GM21528 (cell line): ENCODE results near the gene ZNF518B.
"Not testable (repeated sequence)": the region's sequence is repeated elsewhere in the genome, so short reads cannot be mapped to it uniquely, and the experiment has no call there.

Experiments
- ATAC-seq: cut with Tn5 transposase; IDR thresholded peaks from one replicate; pipeline ENCODE4 v1.9.1; 2021; ENCODE audit warnings: mild to moderate bottlenecking, moderate library complexity; ENCODE audit not compliant: unreplicated experiment, low FRiP score

The ZNF518B gene

DNA sequence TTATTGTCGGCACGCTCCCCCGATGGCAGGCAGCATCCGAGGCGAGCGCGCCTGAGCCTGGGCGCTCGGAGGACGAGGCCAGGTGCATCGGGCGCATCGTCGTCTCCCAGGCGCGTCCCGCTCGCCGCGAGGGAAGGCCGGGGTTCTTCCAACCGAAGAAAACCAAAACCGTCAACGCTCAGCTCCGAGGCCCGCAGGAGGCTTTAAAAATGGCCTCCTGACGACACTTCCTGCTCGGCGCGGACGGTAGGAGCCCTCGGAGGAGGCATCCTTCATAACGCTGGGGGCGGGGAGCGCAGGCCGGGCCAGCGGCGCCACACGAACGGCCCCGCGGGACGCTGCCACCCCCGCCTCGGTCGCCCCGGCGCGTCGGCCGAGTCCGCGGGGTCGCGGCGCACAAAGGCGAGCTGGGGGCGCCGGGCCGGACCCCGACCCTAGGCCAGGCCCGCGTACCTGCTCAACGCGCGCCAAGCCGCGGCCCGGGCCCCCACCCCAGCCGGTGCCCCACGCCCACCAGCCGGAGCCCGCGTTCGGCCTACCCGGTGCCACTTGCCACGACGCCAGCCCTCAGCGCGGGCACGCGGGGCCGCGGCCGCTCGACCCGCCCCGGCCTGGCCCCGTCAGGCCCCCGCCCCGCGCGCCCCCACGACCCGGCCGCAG lies 501 bp downstream of the ZNF518B start:
- ATAC-seq = peak; percentile 67

DNA sequence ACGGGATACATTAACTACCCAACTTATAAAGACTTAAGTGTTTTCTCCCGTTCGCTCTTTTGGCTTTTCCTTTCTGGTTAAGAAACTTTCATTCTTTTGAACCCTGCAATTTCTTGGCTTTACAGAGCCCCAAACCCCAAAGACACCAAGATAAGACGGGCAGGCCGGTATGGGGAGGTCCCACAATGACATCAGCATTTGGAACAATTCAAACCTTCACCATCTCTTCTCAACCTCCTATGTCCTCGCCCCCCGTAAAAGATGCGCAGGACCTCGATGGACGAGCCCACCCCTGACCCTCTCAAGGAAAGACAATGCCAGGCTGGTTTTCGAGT lies 999 bp downstream of the ZNF518B start:
- ATAC-seq = no peak

DNA sequence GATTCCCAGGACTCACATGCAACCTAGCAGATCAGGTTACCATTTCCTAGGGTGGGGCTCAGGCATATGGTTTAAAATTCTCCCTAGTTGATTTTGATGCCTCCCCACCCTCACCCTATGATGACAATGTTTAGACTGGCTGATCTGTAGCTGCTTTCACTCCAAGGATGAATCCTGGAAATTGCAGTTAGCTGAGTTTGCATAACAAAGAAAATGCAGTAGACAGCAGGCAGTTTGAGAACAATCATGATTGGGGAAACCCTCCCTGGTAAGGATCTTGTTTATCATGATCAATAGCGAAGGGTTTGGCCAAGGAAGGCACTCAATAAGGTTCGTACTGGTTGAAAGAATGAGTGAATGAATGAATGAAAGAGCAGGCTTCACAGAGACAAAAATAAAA lies 2.1 kb downstream of the ZNF518B start:
- ATAC-seq = no peak

DNA sequence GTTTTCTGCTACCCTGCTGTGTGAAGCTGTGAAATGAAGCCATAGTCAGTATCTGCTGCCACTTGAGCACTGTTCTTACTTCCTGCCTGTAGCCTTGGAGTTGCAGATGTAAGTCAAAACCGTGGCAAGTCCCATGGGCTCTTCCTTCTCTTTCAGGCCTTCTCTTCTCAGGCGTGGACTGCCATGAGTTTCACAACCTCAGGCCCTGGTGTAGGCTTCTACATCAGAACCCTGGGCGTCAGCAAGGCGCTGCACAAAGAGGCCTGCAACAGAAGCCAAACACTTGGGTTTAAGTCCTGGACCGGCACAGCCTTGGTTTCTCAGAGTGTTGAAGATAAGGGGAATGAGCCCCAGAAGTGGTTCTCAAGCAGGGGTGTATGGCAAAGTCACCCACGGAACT lies 2.5 kb downstream of the ZNF518B start:
- no peak for ATAC-seq

DNA sequence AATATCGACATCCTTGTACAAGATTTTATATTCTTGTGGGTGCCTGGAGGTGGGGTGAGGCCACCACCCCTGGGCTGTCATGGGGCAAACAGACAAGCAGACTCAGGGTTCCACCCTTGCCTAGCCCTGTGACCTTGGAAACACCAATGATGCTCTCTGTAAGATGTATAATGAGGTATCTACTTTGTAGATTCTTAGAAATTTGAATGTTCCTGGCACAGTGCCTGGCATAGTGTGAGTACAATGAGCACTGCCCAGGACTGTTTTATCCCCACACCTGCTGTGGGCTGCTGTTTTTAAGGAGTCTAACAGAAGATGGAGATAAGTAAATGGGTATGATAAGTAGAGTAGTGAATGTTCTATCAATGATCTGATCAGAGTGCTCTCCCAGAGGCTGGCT lies 3.1 kb downstream of the ZNF518B start:
- ATAC-seq = no peak

DNA sequence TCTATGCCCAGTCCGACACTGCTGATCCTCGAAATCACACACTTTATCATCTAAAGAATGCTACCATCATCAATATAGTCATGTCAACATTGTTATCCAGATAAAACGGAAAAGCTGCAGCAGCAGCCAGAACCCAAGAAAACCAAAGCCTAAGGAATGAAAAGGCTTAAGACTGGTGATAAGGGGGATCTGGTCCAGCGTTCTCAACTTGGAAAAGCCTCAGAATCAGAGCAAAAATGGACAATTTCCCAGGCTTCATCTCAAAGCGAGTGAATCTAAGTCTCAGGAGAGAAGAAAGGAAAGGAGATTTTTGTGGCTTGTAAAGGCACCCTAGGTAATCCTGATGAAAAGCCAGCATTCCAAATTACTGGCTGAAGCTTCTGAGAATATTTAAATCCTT lies 8.2 kb downstream of the ZNF518B start:
- ATAC-seq = no peak

DNA sequence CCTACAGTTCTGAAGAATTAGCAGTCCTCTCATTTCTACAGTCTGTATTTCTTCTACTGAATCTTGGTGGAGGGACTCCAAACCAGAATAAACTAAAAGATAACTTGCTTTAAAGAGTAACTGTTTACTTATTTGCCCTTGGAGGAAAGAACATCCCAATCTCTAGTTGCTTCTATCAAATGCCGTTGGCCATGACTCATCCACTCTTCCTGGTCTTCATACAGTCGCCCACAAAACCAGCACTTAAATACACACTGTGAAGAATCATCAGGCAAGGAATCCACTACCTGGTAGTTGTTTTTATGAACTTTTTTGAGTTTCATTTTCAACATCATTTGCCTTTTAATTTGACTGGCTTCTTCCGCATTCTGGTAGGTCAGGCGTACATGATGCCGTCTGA lies 14.2 kb downstream of the ZNF518B start:
- no peak for ATAC-seq

DNA sequence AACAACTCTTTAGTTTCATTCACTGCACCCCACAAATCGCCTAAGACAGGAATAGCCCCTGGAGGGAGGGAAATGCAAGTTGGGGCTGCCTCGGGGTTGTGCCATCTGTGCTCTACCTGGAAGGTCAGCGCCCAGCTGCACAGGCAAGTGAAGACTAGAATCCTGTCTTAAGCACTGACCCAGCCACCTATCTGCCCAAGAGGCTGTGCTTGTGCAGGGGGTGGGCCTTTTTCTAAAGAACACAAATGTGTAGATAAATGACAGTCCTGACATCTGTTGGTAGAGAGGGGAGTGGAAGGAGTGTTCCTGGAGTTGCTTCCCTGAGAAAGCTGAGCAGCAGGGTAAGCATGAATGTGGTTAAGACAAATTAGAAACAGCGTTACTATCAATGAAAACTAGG lies 15.7 kb downstream of the ZNF518B start:
- no peak for ATAC-seq

DNA sequence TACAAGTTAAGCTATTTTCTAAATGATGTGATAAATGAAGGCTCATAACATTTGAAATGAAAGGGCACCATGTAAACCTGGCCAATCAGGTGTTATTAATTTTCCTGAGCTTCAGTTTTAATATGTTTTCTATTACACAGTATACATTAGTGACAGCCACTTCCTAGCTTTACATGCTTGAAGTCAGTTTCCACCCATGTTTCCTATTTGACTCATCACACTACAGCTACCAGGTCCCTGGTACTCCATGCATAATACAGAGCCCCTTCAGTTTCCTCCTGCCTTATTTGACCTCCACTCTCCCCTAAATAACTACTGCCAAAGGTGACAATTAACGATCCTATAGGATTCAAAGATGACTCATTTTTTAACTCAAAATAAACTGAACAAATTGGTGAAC lies 18.3 kb downstream of the ZNF518B start:
- ATAC-seq = no peak

DNA sequence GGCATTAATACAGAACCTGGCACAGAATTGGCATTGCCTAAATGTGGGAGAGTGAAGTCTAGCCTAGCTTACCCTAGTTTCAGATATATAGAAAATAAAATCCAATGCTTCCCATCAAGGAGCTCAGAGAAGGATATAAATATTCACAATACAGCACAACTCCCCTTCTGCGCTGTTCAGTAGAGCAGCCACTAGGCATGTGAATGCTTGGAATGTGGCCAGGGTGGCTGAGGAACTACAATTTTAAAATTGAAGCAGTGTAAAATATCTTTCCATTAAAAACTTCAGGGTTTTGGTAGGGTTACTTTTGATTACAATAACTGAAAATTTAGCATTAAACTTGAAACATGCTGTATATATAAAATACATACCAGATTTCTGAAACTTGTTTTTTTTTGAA lies 19.5 kb downstream of the ZNF518B start:
- ATAC-seq = no peak

DNA sequence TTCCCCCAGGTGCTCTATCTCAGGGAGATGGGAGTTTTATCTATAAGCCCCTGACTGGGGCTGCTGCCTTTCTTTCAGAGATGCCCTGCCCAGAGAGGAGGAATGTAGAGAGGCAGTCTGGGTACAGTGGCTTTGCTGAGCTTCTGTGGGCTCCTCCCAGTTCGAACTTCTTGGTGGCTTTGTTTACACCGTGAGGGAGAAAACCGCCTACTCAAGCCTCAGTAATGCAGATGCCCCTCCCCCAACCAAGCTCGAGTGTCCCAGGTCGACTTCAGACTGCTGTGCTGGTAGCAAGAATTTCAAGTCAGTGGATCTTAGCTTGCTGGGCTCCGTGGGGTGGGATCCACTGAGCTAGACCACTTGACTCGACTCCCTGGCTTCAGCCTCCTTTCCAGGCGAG lies 29.5 kb downstream of the ZNF518B start:
- ATAC-seq = not testable (repeated sequence)

DNA sequence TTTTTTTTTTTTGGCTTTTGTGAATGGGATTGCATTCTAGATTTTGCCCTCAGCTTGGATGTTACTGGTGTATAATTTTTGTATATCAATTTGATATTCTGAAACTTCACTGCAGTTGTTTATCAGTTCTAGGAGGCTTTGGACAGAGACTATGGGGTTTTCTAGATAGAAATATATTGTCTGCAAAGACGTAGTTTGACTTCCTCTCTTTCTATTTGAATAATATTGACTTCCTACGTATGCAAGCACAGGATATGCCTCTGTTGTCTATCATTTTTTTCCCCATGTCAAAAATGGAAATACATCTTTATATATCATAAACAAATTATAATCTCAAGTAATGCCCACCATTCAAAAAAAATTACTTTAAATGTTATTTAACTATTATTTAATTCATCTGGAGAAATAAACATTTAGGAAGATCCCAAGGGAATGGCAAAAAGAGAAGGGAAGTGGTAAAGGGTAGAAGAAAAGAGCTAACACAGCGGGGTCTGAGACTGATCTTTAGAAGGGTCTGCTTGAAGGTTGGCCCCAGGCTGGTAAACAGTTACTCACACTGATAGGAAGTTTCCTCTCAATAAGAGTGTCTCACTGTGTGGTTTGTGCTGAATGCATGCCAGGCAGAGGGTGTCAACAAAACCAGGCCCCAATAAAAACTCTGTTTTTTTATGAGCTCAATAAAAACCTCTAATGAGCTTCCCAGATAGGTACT lies 35.7 kb downstream of the ZNF518B start:
- no peak for ATAC-seq

DNA sequence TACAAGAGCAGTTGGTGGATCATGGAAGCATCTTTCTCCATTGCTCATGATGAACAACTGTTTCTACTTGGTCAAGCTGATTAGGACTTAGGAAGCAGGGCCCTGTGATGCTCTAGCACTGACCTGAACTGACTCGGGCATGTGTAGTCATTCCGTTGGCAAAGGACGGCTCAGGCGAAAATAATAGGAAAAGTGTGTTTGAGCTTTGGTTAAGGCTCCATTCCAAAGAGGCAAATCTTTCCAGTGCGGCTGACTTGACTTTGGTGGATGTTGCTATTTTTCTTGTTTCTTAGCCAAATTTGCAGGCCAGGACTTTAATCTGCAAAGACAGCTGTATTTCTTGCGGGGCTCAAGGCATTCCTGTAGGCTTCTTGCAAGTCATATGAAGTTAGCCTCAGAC lies 39.5 kb downstream of the ZNF518B start:
- ATAC-seq = no peak

DNA sequence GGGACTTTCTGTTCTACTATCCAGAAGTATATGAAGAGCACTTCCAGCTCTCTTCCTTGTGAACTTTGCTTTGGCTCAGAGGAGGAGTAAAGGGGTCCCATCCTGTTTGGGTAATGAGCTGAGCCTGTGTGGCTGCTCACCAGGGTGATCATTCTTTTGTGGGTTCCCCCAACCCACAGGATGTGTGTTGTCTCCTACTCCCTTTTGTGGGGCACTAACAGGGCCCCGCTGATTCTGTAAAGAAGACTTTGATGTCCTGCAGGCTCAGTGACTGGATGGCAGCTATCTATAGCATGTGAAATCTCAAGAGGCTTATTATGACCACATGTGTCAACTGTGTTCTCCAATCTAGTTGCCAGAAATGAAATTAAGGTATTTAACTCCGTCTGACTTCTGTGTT lies 40.8 kb downstream of the ZNF518B start:
- no peak for ATAC-seq

DNA sequence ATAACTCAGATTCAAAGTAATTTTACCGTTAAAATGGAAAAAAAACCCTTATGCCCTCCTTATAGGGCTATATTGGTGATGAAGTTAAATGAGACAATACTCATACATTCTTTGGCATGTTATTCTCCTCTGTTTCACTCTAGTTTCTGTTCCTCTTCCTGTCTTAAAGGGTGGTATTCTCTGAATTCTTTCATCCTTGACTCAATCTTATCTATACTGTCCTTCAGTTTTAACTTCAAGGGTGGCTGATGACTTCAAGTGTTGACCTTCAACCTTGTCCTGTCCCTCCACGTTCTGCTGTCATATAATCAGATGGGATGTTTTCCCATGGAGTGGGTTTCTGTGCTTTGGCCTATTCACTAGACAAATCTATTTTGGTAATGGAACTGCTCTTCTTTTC lies 44.0 kb downstream of the ZNF518B start:
- ATAC-seq = peak; percentile 90

DNA sequence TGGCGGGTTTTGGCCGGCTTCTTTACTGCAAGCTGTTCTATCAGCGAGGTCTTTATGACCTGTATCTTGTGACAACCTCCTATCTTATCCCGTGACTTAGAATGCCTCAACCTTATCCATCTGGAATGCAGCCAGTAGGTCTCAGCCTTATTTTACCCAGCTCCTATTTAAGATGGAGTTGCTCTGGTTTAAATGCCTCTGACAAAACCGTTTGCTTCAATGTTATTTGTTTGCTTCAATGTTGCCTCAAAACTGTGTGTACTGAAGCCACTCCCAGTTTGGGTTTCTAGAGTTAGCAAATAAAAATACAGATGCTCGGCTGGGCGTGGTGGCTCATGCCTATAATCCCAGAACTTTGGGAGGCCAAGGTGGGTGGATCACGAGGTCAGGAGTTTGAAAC lies 51.6 kb downstream of the ZNF518B start:
- no peak for ATAC-seq

DNA sequence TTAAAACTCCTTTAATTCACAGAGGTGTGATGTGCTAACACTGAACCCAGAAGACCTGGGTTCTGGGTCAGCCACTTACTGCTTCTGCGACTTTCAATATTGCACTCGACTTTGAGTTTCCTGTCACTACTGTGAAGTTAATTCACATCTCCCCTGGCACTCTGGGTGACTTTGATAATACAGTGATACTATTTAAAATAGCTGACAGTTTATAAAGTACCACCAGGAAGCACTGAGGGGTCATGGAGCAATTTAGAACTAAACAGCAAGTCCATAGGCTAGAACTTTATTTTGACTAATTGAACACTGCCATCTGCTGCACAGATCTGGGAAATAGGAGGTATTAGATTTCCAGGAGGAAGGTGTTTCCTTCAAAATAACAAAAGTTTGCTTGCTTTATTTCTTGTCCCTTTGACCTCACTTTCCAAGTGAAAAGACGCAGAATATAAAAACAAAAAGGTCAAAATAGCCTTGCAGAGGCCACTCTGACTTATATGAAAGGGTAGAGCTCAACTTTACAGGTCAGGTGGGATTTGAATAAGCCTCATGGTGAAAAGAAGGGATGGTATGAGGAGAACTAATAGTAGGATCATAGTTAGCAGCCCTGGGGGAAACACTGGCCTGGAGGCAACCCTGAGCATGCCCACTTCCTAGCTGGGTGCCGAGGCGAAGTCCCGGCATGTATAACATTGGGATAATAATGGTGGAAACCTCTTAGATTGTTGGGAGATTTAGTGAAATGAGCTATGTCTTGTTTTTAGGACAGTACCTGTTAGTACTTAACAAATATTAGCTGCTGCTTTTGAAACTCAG lies 53.4 kb downstream of the ZNF518B start:
- no peak for ATAC-seq

DNA sequence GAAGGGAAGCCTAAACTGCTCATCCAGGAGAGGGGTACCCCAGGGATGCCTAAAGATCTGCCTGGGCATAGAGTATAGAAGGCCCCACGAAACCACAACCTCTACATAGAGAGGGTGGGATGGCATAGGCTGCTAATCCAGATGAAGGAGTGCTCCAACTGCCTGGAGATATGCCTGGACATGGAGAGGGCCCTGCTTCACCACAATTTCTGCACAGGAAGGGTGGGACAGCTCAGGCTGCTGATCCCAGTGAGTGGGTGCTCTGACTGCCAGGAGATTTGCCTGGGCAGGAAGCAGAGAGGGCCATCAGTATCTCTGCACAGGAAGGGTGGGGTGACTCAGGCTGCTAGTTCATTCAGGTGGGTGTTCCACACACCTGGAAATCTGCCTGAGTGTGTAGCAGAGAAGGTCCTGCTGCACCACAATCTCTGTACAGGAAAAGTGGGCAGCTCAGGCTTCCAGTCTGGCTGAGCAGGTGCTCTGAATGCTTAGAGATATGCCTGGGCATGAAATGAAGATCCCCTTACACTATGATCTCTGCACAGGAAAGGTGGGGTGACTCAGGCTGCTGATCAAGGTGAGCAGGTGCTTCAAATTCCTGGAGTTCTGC lies 61.1 kb downstream of the ZNF518B start:
- no peak for ATAC-seq
